BLaER1 treated with 17β-estradiol and CSF1 and Interleukin-3, amounts not matched to agents 10 nM and 100 nM (cell line): ENCODE measurements around the gene ARHGAP42.

Source experiments
- H3K27ac ChIP-seq, 11 experiments: shearing (Covaris generic); formaldehyde crosslinking; 2 replicates each; pipeline ENCODE4 v1.8.1; 2022
- H3K27me3 ChIP-seq, 11 experiments: shearing (Covaris generic); formaldehyde crosslinking; 2 replicates each; pipeline ENCODE4 v1.8.1; 2022
- H3K36me3 ChIP-seq, 11 experiments: shearing (Covaris generic); formaldehyde crosslinking; 2 replicates each; pipeline ENCODE4 v1.8.1; 2022
- H3K4me1 ChIP-seq, 10 experiments: shearing (Covaris generic); formaldehyde crosslinking; 2 replicates each; pipeline ENCODE4 v1.8.1; 2022
- H3K4me2 ChIP-seq, 11 experiments: shearing (Covaris generic); formaldehyde crosslinking; 2 replicates each; pipeline ENCODE4 v1.8.1; 2022
- H3K4me3 ChIP-seq, 10 experiments: shearing (Covaris generic); formaldehyde crosslinking; 2 replicates each; pipeline ENCODE4 v1.8.1; 2022
- H3K9ac ChIP-seq, 11 experiments: shearing (Covaris generic); formaldehyde crosslinking; 2 replicates each; pipeline ENCODE4 v1.8.1; 2022
- H3K9me3 ChIP-seq, 11 experiments: shearing (Covaris generic); formaldehyde crosslinking; replicated peaks in 1 of 11; 2 replicates each; pipeline ENCODE4 v1.8.1; 2022
- H4K20me1 ChIP-seq, 11 experiments: shearing (Covaris generic); formaldehyde crosslinking; 2 replicates each; pipeline ENCODE4 v1.8.1; 2022
- Cebpa-rat ChIP-seq, 11 experiments: shearing (Covaris generic); IDR thresholded peaks; 2 replicates each; pipeline ENCODE4 v1.8.1; 2022

Gene ARHGAP42

GRCh38 chr11:100948936-100949335 lies 261.8 kb downstream of the ARHGAP42 start:
- H3K27me3 ChIP-seq: no peaks in the 10 kb centered on the region
- H3K9ac ChIP-seq: no peak overlapping the region
- no peak overlapping the region for H3K4me3 ChIP-seq
- TF ChIP-seq Cebpa-rat (IDR thresholded peaks at IDR 0.05): no peak
- H4K20me1 ChIP-seq: no peaks in the 10 kb centered on the region
- no peaks in the 10 kb centered on the region for H3K9me3 ChIP-seq
- no peak overlapping the region for H3K27ac ChIP-seq
- H3K4me2 ChIP-seq: no peak overlapping the region
- H3K4me1 ChIP-seq: peaks cover 0 to 10% (median 4%) of the 10 kb centered on the region in 10 experiments; a peak in 7 of 20 replicates
- H3K36me3 ChIP-seq: peaks cover 0 to 10% (median 4%) of the 10 kb centered on the region in 11 experiments; a peak in 7 of 22 replicates

- Histone ChIP-seq H3K4me1 (peaks cover 0 to 10% (median 4%) of the 10 kb centered on the region in 10 experiments; a peak in 7 of 20 replicates), H3K4me3 (no peak overlapping the region), H3K36me3 (0 out of 22 replicates have a peak, but pooled peaks cover 0 to 7% (median 0%) of the 10 kb centered on the region in 11 experiments), H4K20me1 (no peaks in the 10 kb centered on the region), H3K27me3 (no peaks in the 10 kb centered on the region), H3K9ac (no peak overlapping the region), H3K27ac (no peak overlapping the region), H3K4me2 (peak overlapping the region in 5 of 11 experiments; percentile 15 to 35 (median 25); a peak in 3 of 22 replicates), H3K9me3 (no peaks in the 10 kb centered on the region)
- TF ChIP-seq Cebpa-rat (IDR thresholded peaks at IDR 0.05): no peak
These were observed 262.4 kb downstream of the ARHGAP42 start for GRCh38 chr11:100949443-100949842.

GRCh38 chr11:100955318-100955717 lies 268.2 kb downstream of the ARHGAP42 start:
- no peak overlapping the region for H3K4me3 ChIP-seq
- H3K27ac ChIP-seq: no peak overlapping the region
- H3K27me3 ChIP-seq: no peaks in the 10 kb centered on the region
- H3K9ac ChIP-seq: no peak overlapping the region
- H3K36me3 ChIP-seq: peaks cover 0 to 9% (median 0%) of the 10 kb centered on the region in 11 experiments; a peak in 1 of 22 replicates
- no peaks in the 10 kb centered on the region for H3K4me1 ChIP-seq
- no peaks in the 10 kb centered on the region for H4K20me1 ChIP-seq
- no peaks in the 10 kb centered on the region for H3K9me3 ChIP-seq
- no peak overlapping the region for H3K4me2 ChIP-seq
- TF ChIP-seq Cebpa-rat (IDR thresholded peaks at IDR 0.05): no peak

- Histone ChIP-seq H3K27me3 (no peaks in the 10 kb centered on the region), H3K4me2 (no peak overlapping the region), H3K27ac (no peak overlapping the region), H3K9me3 (no peaks in the 10 kb centered on the region), H3K4me3 (no peak overlapping the region), H3K36me3 (peaks cover 0 to 13% (median 0%) of the 10 kb centered on the region in 11 experiments; a peak in 4 of 22 replicates), H3K4me1 (no peaks in the 10 kb centered on the region), H3K9ac (no peak overlapping the region), H4K20me1 (no peaks in the 10 kb centered on the region)
- no peak for TF ChIP-seq Cebpa-rat (IDR thresholded peaks at IDR 0.05)
These were observed 269.3 kb downstream of the ARHGAP42 start for GRCh38 chr11:100956351-100956750.

GRCh38 chr11:100957499-100957898 lies 270.4 kb downstream of the ARHGAP42 start:
- Histone ChIP-seq H3K9ac (no peak overlapping the region), H3K4me1 (no peaks in the 10 kb centered on the region)
- TF ChIP-seq Cebpa-rat (IDR thresholded peaks at IDR 0.05): no peak

GRCh38 chr11:100961633-100962032 lies 274.5 kb downstream of the ARHGAP42 start:
- Histone ChIP-seq H3K9ac (no peak overlapping the region), H3K27me3 (no peaks in the 10 kb centered on the region), H4K20me1 (no peaks in the 10 kb centered on the region), H3K27ac (no peak overlapping the region), H3K36me3 (peaks cover 7 to 55% (median 31%) of the 10 kb centered on the region in 11 experiments; a peak in 21 of 22 replicates), H3K4me3 (no peak overlapping the region), H3K4me2 (no peak overlapping the region), H3K4me1 (no peaks in the 10 kb centered on the region), H3K9me3 (peaks cover 0 to 12% (median 0%) of the 10 kb centered on the region in 11 experiments; a peak in 4 of 22 replicates)
- TF ChIP-seq Cebpa-rat (IDR thresholded peaks at IDR 0.05): no peak

More at GRCh38 chr11:100957499-100957898, 270.4 kb downstream of the ARHGAP42 start:
- H3K36me3 ChIP-seq: peaks cover 0 to 23% (median 7%) of the 10 kb centered on the region in 11 experiments; a peak in 13 of 22 replicates
- H3K9me3 ChIP-seq: no peaks in the 10 kb centered on the region
- H4K20me1 ChIP-seq: no peaks in the 10 kb centered on the region
- no peak overlapping the region for H3K4me3 ChIP-seq
- no peaks in the 10 kb centered on the region for H3K27me3 ChIP-seq
- H3K4me2 ChIP-seq: no peak overlapping the region
- H3K27ac ChIP-seq: no peak overlapping the region

- no peak overlapping the region for H3K27ac ChIP-seq
- TF ChIP-seq Cebpa-rat (IDR thresholded peaks at IDR 0.05): no peak
These were observed 276.3 kb downstream of the ARHGAP42 start for GRCh38 chr11:100963375-100963774.

GRCh38 chr11:100964435-100964834 lies 277.3 kb downstream of the ARHGAP42 start:
- no peak for TF ChIP-seq Cebpa-rat (IDR thresholded peaks at IDR 0.05)
- Histone ChIP-seq H3K36me3 (peaks cover 7 to 74% (median 36%) of the 10 kb centered on the region in 11 experiments; a peak in 21 of 22 replicates), H3K27ac (no peak overlapping the region), H3K4me1 (no peaks in the 10 kb centered on the region), H4K20me1 (no peaks in the 10 kb centered on the region), H3K9ac (no peak overlapping the region), H3K27me3 (no peaks in the 10 kb centered on the region), H3K9me3 (peaks cover 4 to 18% (median 8%) of the 10 kb centered on the region in 11 experiments; a peak in 12 of 22 replicates), H3K4me2 (no peak overlapping the region), H3K4me3 (no peak overlapping the region)

More at GRCh38 chr11:100963375-100963774, 276.3 kb downstream of the ARHGAP42 start:
- H3K4me3 ChIP-seq: no peak overlapping the region
- no peaks in the 10 kb centered on the region for H3K4me1 ChIP-seq
- H3K27me3 ChIP-seq: no peaks in the 10 kb centered on the region
- no peaks in the 10 kb centered on the region for H4K20me1 ChIP-seq
- H3K4me2 ChIP-seq: no peak overlapping the region
- H3K9me3 ChIP-seq: peaks cover 0 to 12% (median 0%) of the 10 kb centered on the region in 11 experiments; a peak in 5 of 22 replicates
- H3K36me3 ChIP-seq: peaks cover 7 to 66% (median 34%) of the 10 kb centered on the region in 11 experiments; a peak in 21 of 22 replicates
- no peak overlapping the region for H3K9ac ChIP-seq

GRCh38 chr11:100965346-100965745 lies 278.3 kb downstream of the ARHGAP42 start:
- Histone ChIP-seq H3K4me1 (no peaks in the 10 kb centered on the region), H3K9me3 (peaks cover 4 to 19% (median 13%) of the 10 kb centered on the region in 11 experiments; a peak in 12 of 22 replicates), H3K27ac (no peak overlapping the region), H3K4me2 (no peak overlapping the region), H3K27me3 (no peaks in the 10 kb centered on the region), H3K36me3 (peaks cover 7 to 82% (median 38%) of the 10 kb centered on the region in 11 experiments; a peak in 21 of 22 replicates), H4K20me1 (no peaks in the 10 kb centered on the region), H3K4me3 (no peak overlapping the region), H3K9ac (no peak overlapping the region)
- TF ChIP-seq Cebpa-rat (IDR thresholded peaks at IDR 0.05): no peak

- peaks cover 4 to 19% (median 13%) of the 10 kb centered on the region in 11 experiments; a peak in 12 of 22 replicates for H3K9me3 ChIP-seq
- H3K27ac ChIP-seq: no peak overlapping the region
These were observed 279.3 kb downstream of the ARHGAP42 start for GRCh38 chr11:100966366-100966765.

More at GRCh38 chr11:100966366-100966765, 279.3 kb downstream of the ARHGAP42 start:
- Histone ChIP-seq H3K9ac (no peak overlapping the region), H3K27me3 (no peaks in the 10 kb centered on the region), H4K20me1 (no peaks in the 10 kb centered on the region), H3K4me1 (no peaks in the 10 kb centered on the region), H3K36me3 (peaks cover 7 to 85% (median 38%) of the 10 kb centered on the region in 11 experiments; a peak in 21 of 22 replicates), H3K4me2 (no peak overlapping the region), H3K4me3 (no peak overlapping the region)
- no peak for TF ChIP-seq Cebpa-rat (IDR thresholded peaks at IDR 0.05)
